Smooth muscle cell (in vitro differentiated cells): ENCODE results near the gene NOX4. TPM values are rescaled to one million over a fixed set of nuclear protein-coding genes. Genes with fewer than 3 reads are reported as not detected.

ENCODE experiments used
- DNase-seq: peaks from one replicate; lab custom pipeline; 2025; ENCODE audit not compliant: unreplicated experiment; lab: John Stamatoyannopoulos, UW
- H2AFZ ChIP-seq: fragments of 200-600 bp; sonication (generic); 2 replicates; pipeline ENCODE4 v1.6.0; 2016; ENCODE audit warnings: antibody characterized with exemption, low read depth, mild to moderate bottlenecking
- H3F3A ChIP-seq: fragments of 200-600 bp; sonication (generic); 2 replicates; pipeline ENCODE4 v1.6.0; 2017; ENCODE audit warnings: antibody characterized with exemption, low read depth
- H3K27ac ChIP-seq: fragments of 200-600 bp; sonication (generic); 2 replicates; pipeline ENCODE4 v1.5.1; 2016; ENCODE audit warnings: low read depth, mild to moderate bottlenecking
- H3K27me3 ChIP-seq: fragments of 200-600 bp; sonication (generic); 2 replicates; pipeline ENCODE4 v1.6.1; 2016; ENCODE audit warnings: low read depth, mild to moderate bottlenecking
- H3K36me3 ChIP-seq: fragments of 200-600 bp; sonication (generic); 2 replicates; pipeline ENCODE4 v1.5.1; 2016; ENCODE audit warnings: low read depth
- H3K4me1 ChIP-seq: fragments of 200-600 bp; sonication (generic); 2 replicates; pipeline ENCODE4 v1.5.1; 2016; ENCODE audit warnings: low read depth
- H3K4me2 ChIP-seq: fragments of 200-600 bp; sonication (generic); 2 replicates; pipeline ENCODE4 v1.6.0; 2016; ENCODE audit warnings: mild to moderate bottlenecking
- H3K4me3 ChIP-seq: fragments of 200-600 bp; sonication (generic); 2 replicates; pipeline ENCODE4 v1.5.1; 2016; ENCODE audit warnings: mild to moderate bottlenecking
- H3K79me2 ChIP-seq: fragments of 200-600 bp; sonication (generic); 2 replicates; pipeline ENCODE4 v1.6.0; 2016; ENCODE audit warnings: low read depth, mild to moderate bottlenecking
- H3K9ac ChIP-seq: fragments of 200-600 bp; sonication (generic); 2 replicates; pipeline ENCODE4 v1.6.0; 2016; ENCODE audit warnings: low read depth
- H3K9me3 ChIP-seq: fragments of 200-600 bp; sonication (generic); replicated peaks from 2 replicates; pipeline ENCODE4 v1.5.1; 2016; ENCODE audit warnings: low read depth
- H4K20me1 ChIP-seq: fragments of 200-600 bp; sonication (generic); 2 replicates; pipeline ENCODE4 v1.6.0; 2016; ENCODE audit warnings: low read depth
- WGBS: methylation state at CpG from one replicate; pipeline ENCODE4 v1.1.7; 2016; ENCODE audit warnings: low lambda C conversion rate; 5-methylcytosine and 5-hydroxymethylcytosine counted together
- polyA plus RNA-seq: library from polyadenylated mRNA; unstranded; fragments of >200 nt; fragmentation: Nextera tagmentation; extraction: Ambion mirVana; gene quantifications from 2 replicates; pipeline ENCODE4 v1.2.1, GENCODE V29; 2016
- total RNA-seq: library from RNA; depleted of rRNA; stranded (reverse); fragments of >200 nt; gene quantifications from 2 replicates; pipeline ENCODE4 v1.2.3, GENCODE V29; 2014
- TF ChIP-seq, protein P1 (sequence below): fragments of 200-600 bp; sonication (generic); IDR thresholded peaks from 2 replicates; pipeline ENCODE4 v1.5.1; 2017; ENCODE audit warnings: borderline replicate concordance, mild to moderate bottlenecking, antibody characterized with exemption; ENCODE audit not compliant: insufficient read depth, poor library complexity, severe bottlenecking

NOX4 gene
- total and polyA plus RNA-seq, 2 experiments from 2014 or later: 7.3 to 31.9 TPM

DNA sequence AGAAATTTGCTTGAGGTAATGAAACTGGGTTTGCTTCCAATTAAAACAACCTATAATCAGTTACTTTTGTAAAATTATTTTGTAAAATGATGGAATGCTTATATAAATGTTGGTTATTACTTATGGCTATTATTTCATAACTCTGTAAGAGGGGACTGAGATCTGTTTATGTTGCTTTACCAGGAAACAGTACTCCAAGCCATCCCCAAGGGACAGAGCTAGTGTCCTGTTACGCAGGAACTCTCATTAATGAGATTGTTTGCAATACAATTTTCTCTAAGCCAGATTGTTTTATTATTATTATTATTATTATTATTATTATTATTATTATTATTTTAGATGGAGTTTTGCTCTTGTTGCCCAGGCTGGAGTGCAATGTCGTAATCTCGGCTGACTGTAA lies 2.3 kb upstream of the NOX4 start:
- 98% methylated on average over 3 of the region's 3 CpGs for WGBS
- Histone ChIP-seq H2AFZ (no peak overlapping the region), H4K20me1 (no peaks in the 10 kb centered on the region), H3K36me3 (no peaks in the 10 kb centered on the region), H3K27me3 (no peaks in the 10 kb centered on the region), H3K9ac (no peak overlapping the region), H3K4me3 (no peak overlapping the region), H3F3A (peaks cover 11% of the 10 kb centered on the region), H3K27ac (no peak overlapping the region), H3K4me2 (no peak overlapping the region), H3K4me1 (peaks cover 32% of the 10 kb centered on the region), H3K79me2 (no peaks in the 10 kb centered on the region), H3K9me3 (no peaks in the 10 kb centered on the region)
- TF ChIP-seq, protein P1, sequence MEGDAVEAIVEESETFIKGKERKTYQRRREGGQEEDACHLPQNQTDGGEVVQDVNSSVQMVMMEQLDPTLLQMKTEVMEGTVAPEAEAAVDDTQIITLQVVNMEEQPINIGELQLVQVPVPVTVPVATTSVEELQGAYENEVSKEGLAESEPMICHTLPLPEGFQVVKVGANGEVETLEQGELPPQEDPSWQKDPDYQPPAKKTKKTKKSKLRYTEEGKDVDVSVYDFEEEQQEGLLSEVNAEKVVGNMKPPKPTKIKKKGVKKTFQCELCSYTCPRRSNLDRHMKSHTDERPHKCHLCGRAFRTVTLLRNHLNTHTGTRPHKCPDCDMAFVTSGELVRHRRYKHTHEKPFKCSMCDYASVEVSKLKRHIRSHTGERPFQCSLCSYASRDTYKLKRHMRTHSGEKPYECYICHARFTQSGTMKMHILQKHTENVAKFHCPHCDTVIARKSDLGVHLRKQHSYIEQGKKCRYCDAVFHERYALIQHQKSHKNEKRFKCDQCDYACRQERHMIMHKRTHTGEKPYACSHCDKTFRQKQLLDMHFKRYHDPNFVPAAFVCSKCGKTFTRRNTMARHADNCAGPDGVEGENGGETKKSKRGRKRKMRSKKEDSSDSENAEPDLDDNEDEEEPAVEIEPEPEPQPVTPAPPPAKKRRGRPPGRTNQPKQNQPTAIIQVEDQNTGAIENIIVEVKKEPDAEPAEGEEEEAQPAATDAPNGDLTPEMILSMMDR: no peak
- no peak for DNase-seq

DNA sequence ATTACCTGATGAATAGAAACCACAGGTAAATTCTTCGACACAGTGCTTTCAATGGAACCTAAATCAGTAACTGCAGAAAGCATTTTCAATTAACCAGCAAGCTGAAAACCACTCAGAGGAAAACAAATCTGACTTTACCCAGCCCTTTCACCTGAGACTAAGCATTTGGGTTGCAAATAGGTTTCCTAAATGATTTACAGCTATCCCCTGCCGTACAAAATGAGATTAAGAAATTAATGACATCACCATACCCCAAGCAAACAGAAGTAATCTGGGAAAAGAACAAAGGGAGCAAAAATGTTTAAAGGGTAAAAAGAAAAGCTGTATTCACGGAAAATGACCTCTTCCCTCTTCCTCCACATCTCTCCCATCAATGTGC lies 584 bp downstream of the NOX4 start:
- H3K9me3 ChIP-seq: no peaks in the 10 kb centered on the region
- no peaks in the 10 kb centered on the region for H4K20me1 ChIP-seq
- peak overlapping the region; percentile 87 for H2AFZ ChIP-seq
- TF ChIP-seq, protein P1: no peak
- peaks cover 10% of the 10 kb centered on the region for H3F3A ChIP-seq
- no peaks in the 10 kb centered on the region for H3K79me2 ChIP-seq
- peaks cover 22% of the 10 kb centered on the region for H3K4me1 ChIP-seq
- DNase-seq: no peak
- peak overlapping the region; percentile 67 for H3K4me3 ChIP-seq
- peak overlapping the region; percentile 86 for H3K9ac ChIP-seq
- H3K4me2 ChIP-seq: peak overlapping the region; percentile 92
- peak overlapping the region; percentile 73 for H3K27ac ChIP-seq
- H3K36me3 ChIP-seq: no peaks in the 10 kb centered on the region
- no peaks in the 10 kb centered on the region for H3K27me3 ChIP-seq
- WGBS: 27% methylated on average over 3 of the region's 3 CpGs

DNA sequence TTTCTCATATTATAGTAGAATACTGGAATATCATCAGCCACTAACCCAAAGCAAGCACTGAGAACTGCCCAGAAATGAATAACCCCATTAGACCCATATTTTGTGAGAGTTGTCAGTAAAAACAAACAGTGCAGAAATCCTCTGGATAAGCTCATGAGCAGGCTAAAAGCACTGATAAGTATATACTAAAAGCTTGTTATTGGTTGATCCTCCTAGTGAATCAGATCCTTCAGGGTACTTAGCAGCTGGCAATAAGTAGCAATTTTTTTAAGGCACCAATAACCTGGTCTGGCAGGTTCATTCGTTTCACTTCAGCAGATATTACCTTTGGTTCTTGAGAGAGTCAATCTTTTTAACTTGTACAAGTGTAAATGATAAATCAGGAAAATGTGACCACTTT lies 1.2 kb downstream of the NOX4 start:
- H3K4me1 ChIP-seq: peaks cover 16% of the 10 kb centered on the region
- TF ChIP-seq, protein P1: no peak
- DNase-seq: no peak
- H3K79me2 ChIP-seq: no peaks in the 10 kb centered on the region
- H3K4me3 ChIP-seq: peak overlapping the region; percentile 67
- peak overlapping the region; percentile 73 for H3K27ac ChIP-seq
- H2AFZ ChIP-seq: no peak overlapping the region
- no peaks in the 10 kb centered on the region for H4K20me1 ChIP-seq
- peaks cover 4% of the 10 kb centered on the region for H3F3A ChIP-seq
- H3K9ac ChIP-seq: peak overlapping the region; percentile 86
- H3K36me3 ChIP-seq: no peaks in the 10 kb centered on the region
- 32% methylated on average over 1 of the region's 1 CpG for WGBS
- H3K9me3 ChIP-seq: no peaks in the 10 kb centered on the region
- peak overlapping the region; percentile 92 for H3K4me2 ChIP-seq
- no peaks in the 10 kb centered on the region for H3K27me3 ChIP-seq

DNA sequence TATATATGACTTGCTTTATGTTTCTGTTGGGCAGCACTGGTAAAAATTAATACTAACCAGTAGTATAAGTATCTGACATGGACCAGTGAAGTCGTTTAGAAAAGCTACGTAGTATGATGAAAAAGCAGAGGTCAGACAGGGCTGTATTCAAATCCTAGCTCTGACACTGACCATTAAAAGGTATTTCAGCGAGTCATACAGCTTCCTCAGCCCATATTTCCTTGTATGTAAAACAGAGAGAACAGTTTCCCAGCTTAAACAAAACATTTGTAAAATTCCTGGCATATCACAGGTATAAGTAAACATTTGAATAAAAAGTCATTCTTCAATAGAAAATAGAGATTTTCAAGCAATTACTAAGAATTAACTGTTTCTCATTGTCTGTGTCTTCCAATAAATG lies 4.2 kb downstream of the NOX4 start:
- Histone ChIP-seq H4K20me1 (no peaks in the 10 kb centered on the region), H3K4me3 (no peak overlapping the region), H3K36me3 (peaks cover 4% of the 10 kb centered on the region), H3F3A (no peaks in the 10 kb centered on the region), H3K27ac (no peak overlapping the region), H3K79me2 (no peaks in the 10 kb centered on the region), H3K9ac (no peak overlapping the region), H3K9me3 (no peaks in the 10 kb centered on the region), H2AFZ (peak overlapping the region; percentile 12), H3K27me3 (no peaks in the 10 kb centered on the region), H3K4me2 (peak overlapping the region; percentile 24), H3K4me1 (peaks cover 15% of the 10 kb centered on the region)
- TF ChIP-seq, protein P1: no peak
- DNase-seq: no peak
- WGBS: 44% methylated on average over 3 of the region's 3 CpGs
